ENCODE measurements around the gene SPANXN4. TPM values are rescaled to one million over a fixed set of nuclear protein-coding genes. Genes with fewer than 3 reads are reported as not detected.

The SPANXN4 gene
- total RNA-seq = not detected

GRCh38 chrX:143025628-143026027, at the start of gene SPANXN4:
Gene SPANXN4, plus strand, starts transcription at chrX:143025928. Its CDS starts 87 bp downstream, at chrX:143026015.

Measured in melanocyte of skin (primary cell).